HEK293 (cell line): ENCODE results near the gene FOXP1.

Experiments used
- CTCF ChIP-seq: fragments of 450-650 bp; formaldehyde crosslinking; IDR thresholded peaks from 2 replicates; pipeline ENCODE4 v1.5.1; 2016; ENCODE audit warnings: missing biosample characterization, missing genetic modification characterization
- WT1 ChIP-seq: fragments of 450-650 bp; formaldehyde crosslinking; IDR thresholded peaks from 2 replicates; pipeline ENCODE4 v1.5.1; 2016; ENCODE audit warnings: missing biosample characterization, missing genetic modification characterization
- ZNF138 ChIP-seq: fragments of 450-650 bp; formaldehyde crosslinking; IDR thresholded peaks from 2 replicates; pipeline ENCODE4 v1.5.1; 2016; ENCODE audit warnings: missing biosample characterization, missing genetic modification characterization, borderline replicate concordance
- ZNF175 ChIP-seq: fragments of 450-650 bp; formaldehyde crosslinking; IDR thresholded peaks from 2 replicates; pipeline ENCODE4 v1.5.1; 2016; ENCODE audit warnings: missing biosample characterization, missing genetic modification characterization
- ZNF530 ChIP-seq: fragments of 450-650 bp; formaldehyde crosslinking; IDR thresholded peaks from 2 replicates; pipeline ENCODE4 v1.5.1; 2016; ENCODE audit warnings: low read depth, missing biosample characterization, missing genetic modification characterization

DNA sequence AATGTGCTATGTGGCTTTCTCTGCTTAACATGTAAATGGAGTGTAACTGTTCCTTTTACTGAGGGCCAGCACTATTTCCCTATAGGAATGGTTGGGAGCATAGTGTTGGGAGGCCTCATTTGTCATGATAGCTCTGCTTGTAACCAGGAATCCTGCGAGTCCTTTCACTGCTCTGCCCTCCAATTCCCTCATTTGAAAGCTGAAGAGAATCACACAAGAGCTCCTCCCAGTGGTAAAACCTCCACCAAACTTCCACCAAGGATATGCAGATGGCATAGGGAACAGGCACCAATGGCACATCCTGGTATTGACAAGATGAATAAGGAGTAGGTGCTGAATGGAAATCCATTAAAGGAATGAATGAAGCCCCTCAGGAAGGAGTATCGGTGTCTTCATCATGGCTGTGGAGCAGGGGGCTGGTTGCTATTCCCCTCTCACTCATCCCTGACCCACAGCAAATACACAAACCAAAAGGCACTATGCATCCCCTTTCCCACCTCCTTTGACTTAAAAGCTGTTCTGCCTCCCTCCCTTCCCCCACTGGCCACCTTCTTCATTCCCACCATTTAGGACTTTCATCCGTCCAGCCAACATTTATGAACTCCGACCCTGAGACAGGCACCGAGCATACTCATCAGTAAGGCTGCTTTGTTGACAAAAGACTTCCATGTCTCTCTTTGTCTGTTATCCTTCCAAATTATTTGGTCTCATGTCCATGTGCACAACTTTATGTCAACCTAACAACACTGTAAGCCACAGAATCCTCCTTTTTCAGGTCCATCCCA lies 560.8 kb downstream of the FOXP1 start:
- TF ChIP-seq WT1 (tag by site-specific recombination): no peak
- TF ChIP-seq ZNF530: no peak
- no peak for TF ChIP-seq ZNF175 (tag by site-specific recombination)
- TF ChIP-seq CTCF: no peak
- TF ChIP-seq ZNF138: no peak
